OCI-LY3 (cell line): ENCODE data around the gene ELAVL1.

Experiments
- H2AFZ ChIP-seq: fragments of 200-600, 300-600 bp; shearing (Covaris generic); 2 replicates; pipeline ENCODE4 v1.6.0; 2014; ENCODE audit warnings: antibody characterized with exemption, low read depth, low read length
- H3K27ac ChIP-seq: fragments of 200-600, 300-600 bp; sonication (generic); 2 replicates; pipeline ENCODE4 v1.5.1; 2014; ENCODE audit warnings: mild to moderate bottlenecking, low read length, moderate library complexity, mixed read lengths
- H3K27me3 ChIP-seq: fragments of 200-600, 300-600 bp; sonication (generic); 2 replicates; pipeline ENCODE4 v1.6.1; 2014; ENCODE audit warnings: low read depth, low read length, mixed read lengths
- H3K36me3 ChIP-seq: fragments of 200-600, 300-600 bp; sonication (generic); replicated peaks from 2 replicates; pipeline ENCODE3; 2014; ENCODE audit warnings: low read depth, low read length, mixed read lengths
- H3K4me1 ChIP-seq: fragments of 300-600, 200-600 bp; sonication (generic); 2 replicates; pipeline ENCODE4 v1.6.1; 2014; ENCODE audit warnings: low read length, mixed read lengths
- H3K4me2 ChIP-seq: fragments of 200-600, 300-600 bp; sonication (generic); 2 replicates; pipeline ENCODE4 v1.6.1; 2014; ENCODE audit warnings: low read length, mixed read lengths
- H3K4me3 ChIP-seq: fragments of 300-600, 200-600 bp; sonication (generic); 2 replicates; pipeline ENCODE4 v1.5.1; 2014; ENCODE audit warnings: antibody characterized with exemption, mild to moderate bottlenecking, low read length, moderate library complexity
- H3K79me2 ChIP-seq: fragments of 300-600, 200-600 bp; shearing (Covaris generic); 2 replicates; pipeline ENCODE4 v1.6.1; 2014; ENCODE audit warnings: mild to moderate bottlenecking, low read length, mixed read lengths
- H3K9ac ChIP-seq: fragments of 300-600, 200-600 bp; shearing (Covaris generic); 2 replicates; pipeline ENCODE4 v1.6.0; 2014; ENCODE audit warnings: mild to moderate bottlenecking, low read length, moderate library complexity
- H3K9me3 ChIP-seq: fragments of 200-600, 300-600 bp; shearing (Covaris generic); 2 replicates; pipeline ENCODE4 v1.6.1; 2014; ENCODE audit warnings: low read length, mixed read lengths; ENCODE audit not compliant: insufficient read depth
- H4K20me1 ChIP-seq: fragments of 200-600, 300-600 bp; sonication (generic); 2 replicates; pipeline ENCODE4 v1.6.1; 2016; ENCODE audit warnings: low read length, mixed read lengths; ENCODE audit not compliant: insufficient read depth
- CTCF ChIP-seq: fragments of 200-600, 300-600 bp; sonication (generic); IDR thresholded peaks from 2 replicates; pipeline ENCODE4 v1.5.1; 2014; ENCODE audit warnings: antibody characterized with exemption, low read length, low read depth
- EZH2phosphoT487 ChIP-seq: fragments of 200-600 bp; shearing (Covaris generic); IDR thresholded peaks from 2 replicates; pipeline ENCODE4 v1.6.1; 2018; ENCODE audit warnings: antibody characterized with exemption, mixed run types, low read depth

Gene ELAVL1

GRCh38 chr19:8041531-8041931 lies 36.1 kb upstream of the ELAVL1 start:
- Histone ChIP-seq H4K20me1 (no peaks in the 10 kb centered on the region), H3K9me3 (no peaks in the 10 kb centered on the region), H3K4me2 (no peak overlapping the region), H3K4me1 (peaks cover 9% of the 10 kb centered on the region; the same call in 1 of the 2 replicates), H3K79me2 (no peaks in the 10 kb centered on the region), H2AFZ (no peak overlapping the region), H3K27ac (no peak overlapping the region), H3K27me3 (peaks cover 5% of the 10 kb centered on the region; the same call in 1 of the 2 replicates), H3K4me3 (no peak overlapping the region), H3K36me3 (no peaks in the 10 kb centered on the region), H3K9ac (no peak overlapping the region)
- TF ChIP-seq CTCF = no peak
- no peak for TF ChIP-seq EZH2phosphoT487

GRCh38 chr19:8039231-8039630 lies 33.8 kb upstream of the ELAVL1 start:
- no peaks in the 10 kb centered on the region for H3K9me3 ChIP-seq
- H3K79me2 ChIP-seq = no peaks in the 10 kb centered on the region
- H3K27me3 ChIP-seq = peaks cover 5% of the 10 kb centered on the region; the same call in 1 of the 2 replicates
- H3K27ac ChIP-seq = no peak overlapping the region
- H3K4me1 ChIP-seq = peaks cover 9% of the 10 kb centered on the region; the same call in 1 of the 2 replicates
- TF ChIP-seq CTCF (no peak), EZH2phosphoT487 (no peak)
- no peaks in the 10 kb centered on the region for H4K20me1 ChIP-seq
- no peak overlapping the region for H3K9ac ChIP-seq
- H3K4me3 ChIP-seq = no peak overlapping the region
- H3K36me3 ChIP-seq = no peaks in the 10 kb centered on the region
- H2AFZ ChIP-seq = no peak overlapping the region
- H3K4me2 ChIP-seq = no peak overlapping the region

- H2AFZ ChIP-seq = no peak overlapping the region
- H3K9ac ChIP-seq = no peak overlapping the region
- H3K79me2 ChIP-seq = no peaks in the 10 kb centered on the region
- H3K4me1 ChIP-seq = peaks cover 9% of the 10 kb centered on the region; the same call in 1 of the 2 replicates
- no peak overlapping the region for H3K4me2 ChIP-seq
- TF ChIP-seq CTCF (no peak), EZH2phosphoT487 (no peak)
- H3K27me3 ChIP-seq = peaks cover 5% of the 10 kb centered on the region; the same call in 1 of the 2 replicates
- no peaks in the 10 kb centered on the region for H3K9me3 ChIP-seq
- H3K4me3 ChIP-seq = no peak overlapping the region
- H4K20me1 ChIP-seq = no peaks in the 10 kb centered on the region
- H3K36me3 ChIP-seq = no peaks in the 10 kb centered on the region
- H3K27ac ChIP-seq = no peak overlapping the region
Measured at GRCh38 chr19:8038815-8039214, 33.4 kb upstream of the ELAVL1 start.

- Histone ChIP-seq H3K4me2 (no peak overlapping the region), H3K4me3 (no peak overlapping the region), H3K27ac (no peak overlapping the region), H2AFZ (no peak overlapping the region), H3K9me3 (no peaks in the 10 kb centered on the region), H3K4me1 (peaks cover 8% of the 10 kb centered on the region; the same call in 1 of the 2 replicates), H3K36me3 (no peaks in the 10 kb centered on the region), H3K9ac (no peak overlapping the region), H4K20me1 (no peaks in the 10 kb centered on the region), H3K79me2 (no peaks in the 10 kb centered on the region), H3K27me3 (peaks cover 5% of the 10 kb centered on the region; the same call in 1 of the 2 replicates)
- TF ChIP-seq CTCF = no peak
- TF ChIP-seq EZH2phosphoT487 = no peak
Measured at GRCh38 chr19:8036434-8037099, 31.1 kb upstream of the ELAVL1 start.
